Limb (tissue), 2 donors: ENCODE data around the gene NEK7.
A peak's percentile ranks its signal among the peaks of the same experiment; 100 is the strongest.
"Not testable (repeated sequence)": the region's sequence is repeated elsewhere in the genome, so short reads cannot be mapped to it uniquely, and the experiment has no call there.

Source experiments
- DNase-seq, 2 donors: peaks; one replicate each; pipeline ENCODE4 v3.0.0-alpha.2; 2016; ENCODE audit errors: extremely low spot score in 2 of 2

Gene NEK7

GRCh38 chr1:198290089-198290683 is 133.4 kb downstream of the NEK7 start:
- DNase-seq, result no peak

GRCh38 chr1:198291036-198291435 is 134.2 kb downstream of the NEK7 start:
- no peak for DNase-seq

GRCh38 chr1:198291924-198292323 is 135.1 kb downstream of the NEK7 start:
- DNase-seq, result no peak

- peak in 1 of 2 donors; percentile 39 for DNase-seq
Measured at GRCh38 chr1:198295225-198295624, 138.4 kb downstream of the NEK7 start.

GRCh38 chr1:198295971-198296370 is 139.2 kb downstream of the NEK7 start:
- no peak for DNase-seq

GRCh38 chr1:198297281-198297680 is 140.5 kb downstream of the NEK7 start:
- DNase-seq, result no peak

GRCh38 chr1:198298640-198299039 is 141.8 kb downstream of the NEK7 start:
- DNase-seq, result no peak

GRCh38 chr1:198300451-198300850 is 143.7 kb downstream of the NEK7 start:
- no peak for DNase-seq

- DNase-seq, result no peak
Measured at GRCh38 chr1:198304431-198304830, 147.6 kb downstream of the NEK7 start.

- not testable (repeated sequence) for DNase-seq
Measured at GRCh38 chr1:198314817-198315216, 158.0 kb downstream of the NEK7 start.

GRCh38 chr1:198315331-198315730 is 158.5 kb downstream of the NEK7 start:
- DNase-seq, result not testable (repeated sequence)

GRCh38 chr1:198316546-198317100 is 159.8 kb downstream of the NEK7 start:
- no peak for DNase-seq

GRCh38 chr1:198318085-198318484 is 161.3 kb downstream of the NEK7 start:
- no peak for DNase-seq

- no peak for DNase-seq
Measured at GRCh38 chr1:198320759-198321158, 164.0 kb downstream of the NEK7 start.

GRCh38 chr1:198326232-198326631 is 169.4 kb downstream of the NEK7 start:
- no peak for DNase-seq

GRCh38 chr1:198326915-198327314 is 170.1 kb downstream of the NEK7 start:
- DNase-seq, result no peak

GRCh38 chr1:198328458-198329032 is 171.7 kb downstream of the NEK7 start:
- no peak for DNase-seq

- DNase-seq, result no peak
Measured at GRCh38 chr1:198330982-198331615, 174.3 kb downstream of the NEK7 start.

- DNase-seq, result no peak
Measured at GRCh38 chr1:198333744-198334143, 176.9 kb downstream of the NEK7 start.

- DNase-seq, result no peak
Measured at GRCh38 chr1:198335663-198336062, 178.9 kb downstream of the NEK7 start.

- no peak for DNase-seq
Measured at GRCh38 chr1:198337886-198338285, 181.1 kb downstream of the NEK7 start.

- DNase-seq, result no peak
Measured at GRCh38 chr1:198340139-198340538, 183.3 kb downstream of the NEK7 start.

GRCh38 chr1:198346178-198346577 is 189.4 kb downstream of the NEK7 start:
- DNase-seq, result no peak
